GM19463 (cell line): ENCODE measurements around the gene ONECUT2.
"Not testable (repeated sequence)": the region's sequence is repeated elsewhere in the genome, so short reads cannot be mapped to it uniquely, and the experiment has no call there.

Source experiments
- ATAC-seq: cut with Tn5 transposase; IDR thresholded peaks from one replicate; pipeline ENCODE4 v1.9.1; 2021; ENCODE audit warnings: mild to moderate bottlenecking, moderate library complexity; ENCODE audit not compliant: unreplicated experiment

The ONECUT2 gene

GRCh38 chr18:57445488-57446319, 10.5 kb downstream of the ONECUT2 start:
- ATAC-seq: no peak

- ATAC-seq: no peak
Observed at GRCh38 chr18:57446322-57446721, 11.1 kb downstream of the ONECUT2 start.

- ATAC-seq: no peak
Observed at GRCh38 chr18:57447154-57447621, 12.0 kb downstream of the ONECUT2 start.

GRCh38 chr18:57455576-57456129, 20.5 kb downstream of the ONECUT2 start:
- ATAC-seq: no peak

GRCh38 chr18:57461652-57462269, 26.6 kb downstream of the ONECUT2 start:
- ATAC-seq: no peak

- no peak for ATAC-seq
Observed at GRCh38 chr18:57466307-57466706, 31.1 kb downstream of the ONECUT2 start.

- ATAC-seq: no peak
Observed at GRCh38 chr18:57466745-57467409, 31.7 kb downstream of the ONECUT2 start.

- no peak for ATAC-seq
Observed at GRCh38 chr18:57469884-57470283, 34.7 kb downstream of the ONECUT2 start.

GRCh38 chr18:57475408-57475807, 40.2 kb downstream of the ONECUT2 start:
- ATAC-seq: no peak

- ATAC-seq: no peak
Observed at GRCh38 chr18:57475903-57476302, 40.7 kb downstream of the ONECUT2 start.

- no peak for ATAC-seq
Observed at GRCh38 chr18:57480733-57481132, 45.6 kb downstream of the ONECUT2 start.

- ATAC-seq: no peak
Observed at GRCh38 chr18:57497372-57498294, 62.5 kb downstream of the ONECUT2 start.

- no peak for ATAC-seq
Observed at GRCh38 chr18:57498682-57499256, 63.6 kb downstream of the ONECUT2 start.

- no peak for ATAC-seq
Observed at GRCh38 chr18:57502624-57503023, 67.5 kb downstream of the ONECUT2 start.

- ATAC-seq: no peak
Observed at GRCh38 chr18:57505231-57505630, 70.1 kb downstream of the ONECUT2 start.

GRCh38 chr18:57516056-57516455, 80.9 kb downstream of the ONECUT2 start:
- no peak for ATAC-seq

- no peak for ATAC-seq
Observed at GRCh38 chr18:57518533-57518932, 83.4 kb downstream of the ONECUT2 start.

GRCh38 chr18:57519668-57520424, 84.7 kb downstream of the ONECUT2 start:
- no peak for ATAC-seq

- ATAC-seq: not testable (repeated sequence)
Observed at GRCh38 chr18:57522348-57522747, 87.2 kb downstream of the ONECUT2 start.
